SK-N-SH (cell line): Measurements from ENCODE around the gene SLC10A1. TPM values are rescaled to one million over a fixed set of nuclear protein-coding genes. Genes with fewer than 3 reads are reported as not detected.

Source experiments
- CTCF ChIA-PET: fragments of 300-600, 350-600 bp; formaldehyde crosslinking; extraction: SDS; loops from one replicate; lab custom pipeline; 2021; lab: Yijun Ruan, JAX
- POLR2A ChIA-PET: fragments of 350-600 bp; sonication (Branson Sonifier 250); formaldehyde crosslinking; extraction: SDS; loops from one replicate; lab custom pipeline; 2020; ENCODE audit warnings: antibody characterized with exemption, inconsistent platforms; lab: Yijun Ruan, JAX
- DNase-seq: peaks from one replicate; pipeline ENCODE4 v3.0.0; 2012
- H2AFZ ChIP-seq: fragments of 200-600 bp; sonication (generic); 2 replicates; pipeline ENCODE4 v1.8.1; 2016; ENCODE audit warnings: antibody characterized with exemption, mild to moderate bottlenecking, low read depth
- H3F3A ChIP-seq: fragments of 200-600 bp; sonication (generic); replicated peaks from 2 replicates; pipeline ENCODE3; 2016; ENCODE audit warnings: antibody characterized with exemption, mild to moderate bottlenecking; ENCODE audit not compliant: insufficient read depth
- H3K27ac ChIP-seq, 2 experiments: fragments of 200-500 bp in 1 of 2; fragments of 200-600 bp in 1 of 2; sonication (Bioruptor generic) in 1 of 2; sonication (generic), shearing (Covaris generic) in 1 of 2; 2 replicates each; pipeline versions ENCODE4 v1.5.1 to v1.6.1; 2014 to 2016; ENCODE audit warnings: low read depth in 2 of 2, inconsistent platforms in 1 of 2, low read length in 1 of 2, mild to moderate bottlenecking in 1 of 2, mixed read lengths in 1 of 2
- H3K27me3 ChIP-seq: fragments of 200-600 bp; sonication (generic), shearing (Covaris generic); 2 replicates; pipeline ENCODE4 v1.6.1; 2016; ENCODE audit warnings: mixed run types; ENCODE audit not compliant: insufficient read depth
- H3K36me3 ChIP-seq, 2 experiments: fragments of 200-500 bp in 1 of 2; fragments of 200-600 bp in 1 of 2; sonication (Bioruptor generic) in 1 of 2; sonication (generic) in 1 of 2; replicated peaks in 1 of 2; 2 replicates each; pipeline versions ENCODE3 to v1.5.1; 2014 to 2016; ENCODE audit warnings: low read length in 1 of 2, mild to moderate bottlenecking in 1 of 2; ENCODE audit not compliant: insufficient read depth in 2 of 2, control insufficient read depth in 1 of 2
- H3K4me1 ChIP-seq, 2 experiments: fragments of 200-500 bp in 1 of 2; fragments of 200-600 bp in 1 of 2; sonication (Bioruptor generic) in 1 of 2; sonication (generic), shearing (Covaris generic) in 1 of 2; 2 replicates each; pipeline versions ENCODE4 v1.5.1 to v1.6.1; 2014 to 2016; ENCODE audit warnings: low read depth in 1 of 2, low read length in 1 of 2, mixed run types in 1 of 2; ENCODE audit not compliant: insufficient read depth in 2 of 2, control insufficient read depth in 1 of 2
- H3K4me2 ChIP-seq: fragments of 200-600 bp; sonication (generic), shearing (Covaris generic); 2 replicates; pipeline ENCODE4 v1.6.1; 2017; ENCODE audit warnings: mixed run types
- H3K4me3 ChIP-seq, 2 experiments: fragments of 200-500 bp in 1 of 2; fragments of 200-600 bp in 1 of 2; sonication (Bioruptor generic) in 1 of 2; sonication (generic), shearing (Covaris generic) in 1 of 2; 2 replicates each; pipeline versions ENCODE4 v1.5.1 to v1.8.1; 2014 to 2016; ENCODE audit warnings: low read depth in 2 of 2, inconsistent platforms in 1 of 2, low read length in 1 of 2, mild to moderate bottlenecking in 1 of 2, mixed read lengths in 1 of 2, moderate library complexity in 1 of 2
- H3K79me2 ChIP-seq: fragments of 200-600 bp; sonication (generic); 2 replicates; pipeline ENCODE4 v1.8.1; 2017; ENCODE audit warnings: mild to moderate bottlenecking; ENCODE audit not compliant: insufficient read depth
- H3K9ac ChIP-seq: fragments of 200-600 bp; sonication (generic); 2 replicates; pipeline ENCODE4 v1.6.1; 2017; ENCODE audit warnings: mixed run types
- H3K9me2 ChIP-seq: fragments of 200-600 bp; sonication (generic); 2 replicates; pipeline ENCODE4 v1.6.1; 2017; ENCODE audit warnings: mixed run types
- H3K9me3 ChIP-seq: fragments of 200-600 bp; sonication (generic); 2 replicates; pipeline ENCODE4 v1.6.1; 2017; ENCODE audit warnings: mixed run types, mild to moderate bottlenecking, moderate library complexity
- H4K20me1 ChIP-seq: fragments of 200-600 bp; sonication (generic); 2 replicates; pipeline ENCODE4 v1.6.1; 2017; ENCODE audit warnings: mild to moderate bottlenecking, mixed run types; ENCODE audit not compliant: insufficient read depth
- EP300 ChIP-seq, 2 experiments: IDR thresholded peaks; 2 replicates each; pipeline versions ENCODE4 v1.4.0 to v1.6.1; 2012; ENCODE audit warnings: borderline replicate concordance in 1 of 2, low read depth in 1 of 2, low read length in 1 of 2
- FOSL2 ChIP-seq: IDR thresholded peaks from 2 replicates; pipeline ENCODE4 v1.4.0; 2012; ENCODE audit warnings: low read depth, mild to moderate bottlenecking, moderate library complexity, borderline replicate concordance
- FOXJ3 ChIP-seq: sonication (generic); formaldehyde crosslinking; IDR thresholded peaks from 2 replicates; pipeline ENCODE4 v1.5.1; 2020; ENCODE audit warnings: mild to moderate bottlenecking, missing genetic modification reagents
- FOXM1 ChIP-seq: IDR thresholded peaks from 2 replicates; pipeline ENCODE4 v1.4.0; 2012; ENCODE audit warnings: low read depth, mild to moderate bottlenecking
- IRF3 ChIP-seq: fragments of 150-350 bp; IDR thresholded peaks from 2 replicates; pipeline ENCODE4 v1.6.1; 2016; ENCODE audit warnings: mild to moderate bottlenecking, low read depth, low read length
- JUND ChIP-seq: IDR thresholded peaks from 2 replicates; pipeline ENCODE4 v1.4.0; 2012
- MEF2A ChIP-seq: IDR thresholded peaks from 2 replicates; pipeline ENCODE4 v1.4.0; 2012; ENCODE audit warnings: low read depth, borderline replicate concordance
- NFIC ChIP-seq: IDR thresholded peaks from 2 replicates; pipeline ENCODE4 v1.4.0; 2012; ENCODE audit warnings: borderline replicate concordance
- PBX3 ChIP-seq: IDR thresholded peaks from 2 replicates; pipeline ENCODE4; 2012
- RAD21 ChIP-seq: IDR thresholded peaks from 2 replicates; pipeline ENCODE4 v1.6.1; 2012; ENCODE audit warnings: mild to moderate bottlenecking, low read length
- RFX5 ChIP-seq: IDR thresholded peaks from 2 replicates; pipeline ENCODE4 v1.6.1; 2012; ENCODE audit warnings: mild to moderate bottlenecking, improper control_type of control experiment, low read length
- RXRA ChIP-seq: IDR thresholded peaks from 2 replicates; pipeline ENCODE4 v1.4.0; 2012; ENCODE audit warnings: low read depth, mild to moderate bottlenecking, borderline replicate concordance
- TCF12 ChIP-seq: IDR thresholded peaks from 2 replicates; pipeline ENCODE4 v1.4.0; 2012
- TEAD4 ChIP-seq: IDR thresholded peaks from 2 replicates; pipeline ENCODE4 v1.4.0; 2012; ENCODE audit warnings: mild to moderate bottlenecking, borderline replicate concordance; ENCODE audit not compliant: insufficient read depth
- USF1 ChIP-seq: IDR thresholded peaks from 2 replicates; pipeline ENCODE4 v1.4.0; 2012; ENCODE audit warnings: low read depth, borderline replicate concordance
- WGBS: methylation state at CpG from one replicate; pipeline ENCODE4 v1.1.6; 2017; ENCODE audit warnings: low lambda C conversion rate; 5-methylcytosine and 5-hydroxymethylcytosine counted together
- polyA plus RNA-seq, 3 experiments: library from polyadenylated mRNA; depleted of rRNA; stranded (reverse); fragments of >200 nt; gene quantifications; 2 replicates each; pipeline ENCODE4 v1.2.3, GENCODE V29; 2012

Gene SLC10A1
- polyA plus RNA-seq, 1 of the 3 experiments (the other 2 are of a cell fraction) = not detected

GRCh38 chr14:69771136-69771535, 25.9 kb downstream of the SLC10A1 start:
- POLR2A ChIA-PET = no interaction called here

GRCh38 chr14:69770559-69770958, 26.5 kb downstream of the SLC10A1 start:
- Histone ChIP-seq H3K79me2 (peaks cover 48% of the 10 kb centered on the region), H3K27me3 (no peaks in the 10 kb centered on the region), H4K20me1 (peaks cover 37% of the 10 kb centered on the region), H3K4me1 (peaks cover 7 to 23% of the 10 kb centered on the region in 2 experiments; a peak in 3 of 4 replicates), H3K27ac (no peak overlapping the region), H3K9me3 (no peaks in the 10 kb centered on the region), H2AFZ (no peak overlapping the region), H3F3A (peaks cover 46% of the 10 kb centered on the region), H3K36me3 (peaks cover 66 to 74% of the 10 kb centered on the region in 2 experiments), H3K9ac (no peak overlapping the region), H3K4me2 (no peak overlapping the region), H3K4me3 (no peak overlapping the region), H3K9me2 (no peaks in the 10 kb centered on the region)
- ChIA-PET CTCF (interaction anchor here (0.6 kb wide), 1 partner anchor 952 kb away, joined by 3 read pairs; no protein-coding TSS in a partner anchor), POLR2A (interaction anchor here (0.7 kb wide), 1 partner anchor 159 kb away, joined by 3 read pairs; the partner anchor contains the start of gene SUSD6)
- no peak for DNase-seq
- 60% methylated on average over 3 of the region's 3 CpGs for WGBS
- TF ChIP-seq TCF12 = no peak

More at GRCh38 chr14:69771136-69771535, 25.9 kb downstream of the SLC10A1 start:
- Histone ChIP-seq H3K27me3 (no peaks in the 10 kb centered on the region), H3K36me3 (peaks cover 72 to 80% of the 10 kb centered on the region in 2 experiments), H4K20me1 (peaks cover 37% of the 10 kb centered on the region), H3K9me2 (no peaks in the 10 kb centered on the region), H3K9ac (no peak overlapping the region), H3K9me3 (no peaks in the 10 kb centered on the region), H3F3A (peaks cover 46% of the 10 kb centered on the region), H3K27ac (no peak overlapping the region), H2AFZ (no peak overlapping the region), H3K4me3 (no peak overlapping the region), H3K4me1 (peaks cover 7 to 23% of the 10 kb centered on the region in 2 experiments; a peak in 3 of 4 replicates), H3K79me2 (peaks cover 48% of the 10 kb centered on the region), H3K4me2 (no peak overlapping the region)
- WGBS = 95% methylated on average over 16 of the region's 16 CpGs
- no peak for DNase-seq
- CTCF ChIA-PET = interaction anchor here (1.1 kb wide), 1 partner anchor 257 kb away, joined by 4 read pairs; no protein-coding TSS in a partner anchor
- TF ChIP-seq IRF3 = no peak
- no peak for TF ChIP-seq RFX5
- TF ChIP-seq FOXM1 = no peak
- TF ChIP-seq USF1 = no peak
- no peak for TF ChIP-seq JUND
- no peak for TF ChIP-seq RAD21
- no peak for TF ChIP-seq NFIC
- no peak for TF ChIP-seq EP300 (IDR thresholded peaks at IDR 0.05; ENCODE audit: borderline replicate concordance in 1 of 2, low read depth in 1 of 2, low read length in 1 of 2)

- no peaks in the 10 kb centered on the region for H3K9me2 ChIP-seq
- no peak for TF ChIP-seq FOXJ3 (CRISPR knock-in tag)
- no peak for TF ChIP-seq TEAD4
- TF ChIP-seq FOSL2 = no peak
- no peak for TF ChIP-seq MEF2A
- TF ChIP-seq EP300 (IDR thresholded peaks at IDR 0.05; ENCODE audit: borderline replicate concordance in 1 of 2, low read depth in 1 of 2, low read length in 1 of 2) = no peak
- TF ChIP-seq NFIC = no peak
- TF ChIP-seq PBX3 = no peak
- no peak for TF ChIP-seq RXRA
- TF ChIP-seq, all 33 proteins: peak for 0
- peaks cover 58 to 67% of the 10 kb centered on the region in 2 experiments for H3K36me3 ChIP-seq
- H2AFZ ChIP-seq = no peak overlapping the region
- H3K79me2 ChIP-seq = peaks cover 48% of the 10 kb centered on the region
- no peaks in the 10 kb centered on the region for H3K9me3 ChIP-seq
- H3K27ac ChIP-seq = no peak overlapping the region; a peak in 1 of 4 replicates
- ChIA-PET POLR2A (no interaction called here), CTCF (no interaction called here)
- H3F3A ChIP-seq = peaks cover 39% of the 10 kb centered on the region
- no peak for DNase-seq
- peak overlapping the region; percentile 10; the same call in 1 of the 2 replicates for H3K4me2 ChIP-seq
- no peaks in the 10 kb centered on the region for H3K27me3 ChIP-seq
- no peak overlapping the region for H3K9ac ChIP-seq
- peaks cover 7 to 23% of the 10 kb centered on the region in 2 experiments; a peak in 3 of 4 replicates for H3K4me1 ChIP-seq
- WGBS = 96% methylated on average over 22 of the region's 22 CpGs
- peaks cover 37% of the 10 kb centered on the region for H4K20me1 ChIP-seq
- no peak overlapping the region for H3K4me3 ChIP-seq
Measured at GRCh38 chr14:69769623-69770022, 27.4 kb downstream of the SLC10A1 start.
